MM.1S (cell line): ENCODE measurements around the gene PHAF1.
A peak's percentile ranks its signal among the peaks of the same experiment; 100 is the strongest.

Experiments used
- DNase-seq: peaks from one replicate; pipeline ENCODE4 v3.0.0-alpha.2; 2015
- H2AFZ ChIP-seq: fragments of 300-600 bp; sonication (generic); 2 replicates; pipeline ENCODE4 v1.6.0; 2016; ENCODE audit warnings: antibody characterized with exemption, low read length
- H3F3A ChIP-seq: fragments of 300-600 bp; sonication (generic); 2 replicates; pipeline ENCODE4 v1.6.1; 2016; ENCODE audit warnings: mild to moderate bottlenecking, antibody characterized with exemption, low read length, moderate library complexity, mixed read lengths; ENCODE audit not compliant: insufficient read depth
- H3K27ac ChIP-seq: fragments of 300-600 bp; sonication (generic); 2 replicates; pipeline ENCODE4 v1.5.1; 2016; ENCODE audit warnings: mild to moderate bottlenecking, low read length
- H3K27me3 ChIP-seq: fragments of 300-600 bp; sonication (generic); replicated peaks from 2 replicates; pipeline ENCODE4 v1.6.0; 2016; ENCODE audit warnings: low read length; ENCODE audit not compliant: insufficient read depth
- H3K36me3 ChIP-seq: fragments of 300-600 bp; sonication (generic); replicated peaks from 2 replicates; pipeline ENCODE4 v1.6.1; 2016; ENCODE audit warnings: mild to moderate bottlenecking, low read length, mixed read lengths; ENCODE audit not compliant: insufficient read depth
- H3K4me1 ChIP-seq: fragments of 300-600 bp; sonication (generic); 2 replicates; pipeline ENCODE4 v1.6.1; 2016; ENCODE audit warnings: low read length, mixed read lengths
- H3K4me2 ChIP-seq: fragments of 300-600 bp; sonication (generic); 2 replicates; pipeline ENCODE4 v1.6.0; 2016; ENCODE audit warnings: low read depth, low read length
- H3K4me3 ChIP-seq: fragments of 300-600 bp; sonication (generic); 2 replicates; pipeline ENCODE4 v1.5.1; 2016; ENCODE audit warnings: low read length, mixed read lengths
- H3K79me2 ChIP-seq: fragments of 300-600 bp; sonication (generic); 2 replicates; pipeline ENCODE4 v1.6.1; 2016; ENCODE audit warnings: mixed run types, low read length, mixed read lengths
- H3K9ac ChIP-seq: fragments of 300-600 bp; sonication (generic); 2 replicates; pipeline ENCODE4 v1.6.1; 2016; ENCODE audit warnings: low read length, mixed read lengths
- H3K9me2 ChIP-seq: fragments of 300-600 bp; sonication (generic); replicated peaks from 2 replicates; pipeline ENCODE4 v1.6.1; 2016; ENCODE audit warnings: mild to moderate bottlenecking, low read length, mixed read lengths; ENCODE audit not compliant: insufficient read depth
- H3K9me3 ChIP-seq: fragments of 300-600 bp; sonication (generic); replicated peaks from 2 replicates; pipeline ENCODE4 v1.6.1; 2016; ENCODE audit warnings: mild to moderate bottlenecking, low read length, mixed read lengths; ENCODE audit not compliant: insufficient read depth
- H4K20me1 ChIP-seq: fragments of 300-600 bp; sonication (generic); 2 replicates; pipeline ENCODE4 v1.6.1; 2016; ENCODE audit warnings: mild to moderate bottlenecking, low read length, moderate library complexity, mixed read lengths; ENCODE audit not compliant: insufficient read depth
- CTCF ChIP-seq: fragments of 300-600 bp; sonication (generic); IDR thresholded peaks from 2 replicates; pipeline ENCODE4 v1.5.1; 2016; ENCODE audit warnings: antibody characterized with exemption, low read length, mixed read lengths
- EZH2 ChIP-seq: fragments of 300-600 bp; sonication (generic); optimal IDR thresholded peaks from 2 replicates; pipeline ENCODE3; 2017; ENCODE audit warnings: low read depth, mild to moderate bottlenecking, antibody characterized with exemption, low read length, mixed read lengths
- EZH2phosphoT487 ChIP-seq: fragments of 300-600 bp; sonication (generic); IDR thresholded peaks from 2 replicates; pipeline ENCODE4 v1.6.1; 2018; ENCODE audit warnings: antibody characterized with exemption, low read length

Gene PHAF1

GRCh38 chr16:67183627-67184452 lies 74.1 kb downstream of the PHAF1 start, which contains the start of gene MATCAP1:
Gene MATCAP1 (minus strand): TSS chr16:67183963. CDS start chr16:67180610, 3,353 bp downstream.
- no peaks in the 10 kb centered on the region for H3K9me2 ChIP-seq
- H3K27ac ChIP-seq = peak within 1 kb of the TSS; percentile 78; the same call in 1 of the 2 replicates
- TF ChIP-seq CTCF (no peak), EZH2phosphoT487 (no peak), EZH2 (no peak)
- no peaks in the 10 kb centered on the region for H3K36me3 ChIP-seq
- peak within 1 kb of the TSS; percentile 83 for H3K4me3 ChIP-seq
- peak within 1 kb of the TSS; percentile 87 for H3K9ac ChIP-seq
- peak within 1 kb of the TSS; percentile 79 for H2AFZ ChIP-seq
- peak within 1 kb of the TSS; percentile 87 for H3K4me2 ChIP-seq
- peaks cover 17% of the 10 kb centered on the region for H3K79me2 ChIP-seq
- peaks cover 9% of the 10 kb centered on the region; the same call in 1 of the 2 replicates for H3F3A ChIP-seq
- peaks cover 13% of the 10 kb centered on the region for H3K27me3 ChIP-seq
- H3K9me3 ChIP-seq = no peaks in the 10 kb centered on the region
- peak; percentile 97 for DNase-seq
- H4K20me1 ChIP-seq = no peaks in the 10 kb centered on the region
- H3K4me1 ChIP-seq = peaks cover 19% of the 10 kb centered on the region

DNA sequence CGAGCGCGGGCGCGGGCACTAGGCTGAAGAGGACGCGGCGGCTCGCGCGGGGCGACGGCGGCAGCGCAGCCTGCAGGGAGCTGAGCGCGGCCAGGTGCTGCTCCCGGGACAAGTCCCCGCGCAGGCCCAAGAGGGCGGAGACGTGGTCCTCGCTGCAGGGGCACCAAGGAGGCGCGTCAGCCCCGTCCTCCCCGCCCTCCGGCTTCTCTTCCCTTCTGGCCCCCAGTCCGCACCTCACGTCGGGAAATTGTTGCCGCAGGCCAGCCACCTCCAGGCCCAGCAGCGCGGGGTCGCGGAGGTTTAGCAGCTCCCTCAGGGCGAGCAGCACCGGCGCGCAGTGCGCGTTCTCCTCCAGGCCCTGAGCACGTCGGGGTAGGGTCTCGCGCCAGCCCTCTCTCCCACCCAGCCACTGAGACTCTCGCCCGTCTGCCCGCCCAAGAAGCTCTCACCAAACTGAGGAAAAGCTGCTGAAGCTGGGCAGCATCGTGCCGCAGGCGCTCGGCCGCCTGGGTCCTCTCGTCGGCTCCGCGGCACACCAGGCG lies 74.8 kb downstream of the PHAF1 start:
- Histone ChIP-seq H3K27me3 (peaks cover 13% of the 10 kb centered on the region), H3K36me3 (no peaks in the 10 kb centered on the region), H2AFZ (peak overlapping the region; percentile 74), H3K79me2 (peaks cover 17% of the 10 kb centered on the region), H3K9ac (peak overlapping the region; percentile 87; the same call in 1 of the 2 replicates), H3K4me2 (peak overlapping the region; percentile 87), H3F3A (peaks cover 9% of the 10 kb centered on the region; the same call in 1 of the 2 replicates), H3K27ac (peak overlapping the region; percentile 78; the same call in 1 of the 2 replicates), H3K9me2 (no peaks in the 10 kb centered on the region), H3K9me3 (no peaks in the 10 kb centered on the region), H3K4me3 (peak overlapping the region; percentile 83), H4K20me1 (no peaks in the 10 kb centered on the region), H3K4me1 (peaks cover 16% of the 10 kb centered on the region)
- peak; percentile 36 for DNase-seq
- TF ChIP-seq EZH2phosphoT487 (no peak), EZH2 (no peak), CTCF (no peak)

GRCh38 chr16:67184995-67185650 lies 75.4 kb downstream of the PHAF1 start:
- no peaks in the 10 kb centered on the region for H3K9me2 ChIP-seq
- H4K20me1 ChIP-seq = no peaks in the 10 kb centered on the region
- H3K36me3 ChIP-seq = no peaks in the 10 kb centered on the region
- H3K27ac ChIP-seq = no peak overlapping the region
- TF ChIP-seq CTCF (peak; percentile 90), EZH2 (no peak), EZH2phosphoT487 (no peak)
- no peak overlapping the region for H2AFZ ChIP-seq
- H3K9me3 ChIP-seq = no peaks in the 10 kb centered on the region
- peaks cover 17% of the 10 kb centered on the region for H3K79me2 ChIP-seq
- H3K9ac ChIP-seq = no peak overlapping the region
- peaks cover 9% of the 10 kb centered on the region; the same call in 1 of the 2 replicates for H3F3A ChIP-seq
- peak overlapping the region; percentile 87 for H3K4me2 ChIP-seq
- peak; percentile 76 for DNase-seq
- peaks cover 13% of the 10 kb centered on the region for H3K27me3 ChIP-seq
- peak overlapping the region; percentile 83; the same call in 1 of the 2 replicates for H3K4me3 ChIP-seq
- peaks cover 16% of the 10 kb centered on the region for H3K4me1 ChIP-seq
